NOMO-1 treated with dmso at 0.1 percent for 144 hours (cell line): ENCODE measurements around the gene VAV1.

ENCODE experiments used
- DNase-seq: peaks from one replicate; lab custom pipeline; 2025; ENCODE audit not compliant: unreplicated experiment; lab: John Stamatoyannopoulos, UW

VAV1 gene

DNA sequence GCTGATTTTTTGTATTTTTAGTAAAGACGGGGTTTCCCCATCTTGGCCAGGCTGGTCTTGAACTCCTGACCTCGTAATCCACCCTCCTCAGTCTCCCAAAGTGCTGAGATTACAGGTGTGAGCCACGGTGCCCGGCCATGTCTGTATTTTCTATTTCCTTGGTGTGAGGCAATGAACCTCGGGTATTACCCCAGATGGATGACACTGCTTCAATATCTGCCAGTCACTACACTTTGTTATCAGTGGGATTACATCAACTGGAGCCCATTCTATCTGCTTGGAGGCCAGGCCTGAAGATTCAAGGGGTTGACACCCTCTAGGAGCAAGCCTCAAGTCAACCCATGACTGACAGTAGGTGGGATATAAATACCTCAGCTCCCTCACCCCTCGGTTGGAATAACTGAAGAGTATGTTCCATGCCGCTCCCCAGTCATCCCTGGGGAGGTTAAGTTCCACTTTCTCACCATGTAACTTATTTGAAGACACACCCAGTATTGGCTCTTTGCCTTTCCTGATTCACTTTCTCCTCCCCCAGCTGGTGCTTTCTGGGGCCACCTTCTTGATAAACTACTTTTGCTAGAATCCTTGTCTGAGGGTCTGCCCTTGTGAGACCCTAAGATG, 113.9 kb downstream of the VAV1 start:
- DNase-seq: no peak

DNA sequence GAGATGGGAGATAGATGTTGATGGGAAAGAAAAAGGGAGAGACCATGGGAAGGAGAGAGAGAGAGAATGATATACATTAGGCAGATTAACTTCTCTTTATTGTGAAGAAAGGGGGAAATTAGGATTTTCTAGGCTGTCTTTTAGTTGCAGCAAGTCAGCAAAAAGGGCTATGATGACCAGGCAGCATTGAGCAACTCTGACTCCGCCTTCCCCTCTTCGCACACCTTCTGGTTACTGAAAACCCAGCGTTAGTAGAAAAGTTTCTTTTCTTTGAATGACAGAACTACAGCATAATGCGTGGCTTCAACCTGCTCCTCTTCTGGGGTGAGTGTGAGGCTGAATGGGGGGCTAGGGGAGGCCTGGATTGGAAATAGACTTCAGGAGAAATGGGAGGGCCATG, 114.8 kb downstream of the VAV1 start, which contains the start of gene ADGRE1:
Gene ADGRE1 (plus strand): TSS at position 264 of the 400 bp plus-strand sequence. CDS start 30 bp downstream, at position 294.
- DNase-seq: peak; percentile 77

DNA sequence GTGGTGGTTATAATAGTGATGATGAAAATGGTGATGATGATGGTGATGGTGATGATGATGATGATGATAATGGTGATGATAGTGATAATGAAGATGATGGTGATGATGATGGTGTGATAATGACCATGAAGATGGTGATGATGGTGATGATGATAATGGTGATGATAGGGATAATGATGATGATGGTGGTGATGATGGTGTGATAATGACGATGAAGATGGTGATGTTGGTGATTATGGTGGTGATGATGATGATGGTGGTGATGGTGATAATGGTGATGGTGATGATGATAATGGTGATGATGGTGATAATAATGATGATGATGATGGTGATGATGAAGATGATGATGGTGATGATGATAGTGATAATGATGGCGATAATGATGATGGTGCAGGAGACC, 116.5 kb downstream of the VAV1 start:
- no peak for DNase-seq

DNA sequence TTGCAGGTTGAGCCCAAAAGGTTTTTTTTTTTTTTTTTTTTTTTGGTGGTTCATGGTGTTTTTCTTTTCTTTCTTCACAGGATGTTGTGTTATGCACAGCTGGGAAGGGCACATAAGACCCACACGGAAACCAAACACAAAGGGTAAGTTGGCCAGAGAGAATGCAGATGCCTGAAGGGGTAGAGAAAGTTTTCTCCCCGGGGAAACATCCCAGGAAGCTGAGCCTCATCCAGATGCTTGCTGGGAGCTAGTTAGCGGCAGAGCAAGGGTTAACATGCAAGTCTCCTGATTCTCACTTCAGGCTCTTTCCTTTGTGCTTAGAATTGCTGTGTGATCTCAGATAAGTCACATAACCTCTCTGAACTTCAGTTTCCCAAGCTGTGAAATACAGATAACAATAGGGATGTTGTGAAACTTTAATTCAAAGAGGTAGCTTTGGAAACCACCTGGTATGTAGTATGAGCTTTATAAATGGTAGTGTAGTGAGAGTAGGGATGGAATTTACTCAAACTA, 117.9 kb downstream of the VAV1 start:
- DNase-seq: no peak

DNA sequence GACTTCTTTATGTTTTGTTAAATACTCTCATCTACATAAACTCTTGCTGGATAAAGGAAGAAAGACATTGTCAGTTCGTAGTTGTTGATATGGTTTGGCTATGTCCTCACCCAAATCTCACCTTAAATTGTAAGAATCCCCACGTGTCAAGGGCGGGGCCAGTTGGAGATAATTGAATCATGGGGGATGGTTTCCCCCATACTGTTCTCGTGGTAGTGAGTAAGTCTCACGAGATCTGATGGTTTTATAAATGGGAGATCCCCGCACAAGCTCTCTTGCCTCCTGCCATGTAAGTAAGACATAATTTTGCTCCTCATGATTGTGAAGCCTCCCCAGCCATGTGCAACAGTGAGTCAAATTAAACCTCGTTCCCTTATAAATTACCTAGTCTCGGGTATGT, 118.4 kb downstream of the VAV1 start:
- no peak for DNase-seq

DNA sequence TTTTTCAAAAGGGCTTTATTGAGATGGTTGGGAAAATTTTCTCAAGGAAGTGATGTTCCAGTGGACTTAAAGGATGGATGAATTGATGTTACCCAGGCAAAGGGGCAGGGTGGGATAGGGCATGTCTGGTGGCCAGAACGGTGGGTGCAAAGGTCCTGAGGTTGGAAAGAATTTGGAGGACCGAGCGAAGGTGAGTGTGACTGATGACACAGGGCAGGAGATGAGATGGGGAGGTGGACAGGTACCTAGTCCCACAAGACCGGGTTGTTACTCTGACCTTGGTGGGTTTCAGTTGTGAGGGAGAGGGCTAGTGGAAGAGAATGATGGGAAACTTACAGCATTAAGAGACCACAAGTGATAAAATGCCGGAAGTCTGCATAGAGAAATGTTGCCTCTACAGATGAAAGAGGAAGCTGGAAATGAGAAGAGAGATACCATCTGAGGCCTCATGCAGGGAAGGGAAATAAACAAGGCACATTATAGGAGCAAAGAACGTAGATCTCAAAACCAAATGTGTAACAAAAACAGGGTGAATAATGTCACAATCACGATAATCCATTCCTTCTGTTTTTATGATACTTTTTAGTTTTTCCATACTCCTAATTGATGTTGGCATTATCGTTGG, 119.4 kb downstream of the VAV1 start:
- peak; percentile 79 for DNase-seq

DNA sequence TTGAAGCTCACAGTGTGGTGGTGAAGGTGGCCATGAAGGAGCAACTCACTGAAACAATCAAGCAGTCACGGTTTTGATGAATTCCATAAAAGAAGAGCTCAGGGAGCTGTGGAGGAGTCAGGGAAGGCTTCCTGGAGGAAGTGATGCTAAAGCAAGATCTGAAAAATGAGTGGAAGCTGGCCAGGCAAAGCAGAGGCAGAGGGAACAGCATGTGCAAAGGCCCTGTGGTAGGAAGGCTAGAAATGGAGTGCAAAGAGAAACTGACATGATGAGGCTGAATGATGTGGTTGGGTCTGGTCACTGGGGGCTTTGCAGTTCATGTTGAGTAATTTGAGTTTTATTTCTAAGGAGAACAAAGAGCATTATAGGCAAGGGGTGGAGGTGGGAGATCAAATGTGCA, 121.8 kb downstream of the VAV1 start:
- DNase-seq: no peak

DNA sequence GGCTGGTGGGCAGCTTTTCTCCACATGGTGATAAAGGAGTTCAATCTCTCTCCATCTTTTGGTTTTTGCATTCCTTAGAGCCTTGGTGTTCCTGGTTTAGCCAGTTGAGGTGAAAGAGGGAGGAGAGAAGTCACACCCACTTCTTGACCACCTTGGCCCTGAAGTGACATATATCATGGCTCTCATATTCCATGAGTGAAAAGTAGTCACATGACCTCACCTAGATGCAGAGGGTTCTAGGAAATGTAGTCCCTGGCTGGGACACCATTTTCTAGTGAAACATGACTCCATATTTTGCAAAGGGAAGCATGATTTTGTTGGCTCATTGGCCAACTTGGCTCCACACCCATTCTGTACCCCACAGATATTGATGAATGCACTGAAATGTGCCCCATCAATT, 130.9 kb downstream of the VAV1 start:
- no peak for DNase-seq

DNA sequence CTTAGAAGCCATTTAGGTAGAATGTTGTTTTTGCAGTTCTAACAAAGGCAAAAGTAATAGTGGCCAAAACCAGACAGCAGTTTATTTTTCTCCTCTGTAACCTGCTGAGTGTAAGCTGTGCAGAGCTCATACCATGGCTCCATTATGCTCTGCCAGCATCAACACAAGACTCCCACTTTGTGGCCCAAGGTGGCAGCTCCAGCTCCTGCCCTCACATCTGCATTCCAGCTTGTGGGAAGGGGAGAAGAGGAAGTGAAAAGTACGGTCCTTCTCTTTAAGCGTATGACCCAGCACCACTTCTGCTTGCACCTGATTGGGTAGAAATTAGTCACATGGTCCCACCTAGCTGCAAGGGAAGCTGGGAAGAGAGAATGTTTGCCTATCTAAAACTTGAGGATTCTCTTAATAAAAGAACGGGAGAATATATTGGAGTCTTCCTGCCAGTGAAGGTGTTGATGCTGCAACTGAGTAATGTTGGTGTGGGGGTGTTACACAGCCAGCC, 134.1 kb downstream of the VAV1 start:
- no peak for DNase-seq
